Measurements from ENCODE around the gene SCARF1.
A peak's percentile ranks its signal among the peaks of the same experiment; 100 is the strongest.

The SCARF1 gene

DNA sequence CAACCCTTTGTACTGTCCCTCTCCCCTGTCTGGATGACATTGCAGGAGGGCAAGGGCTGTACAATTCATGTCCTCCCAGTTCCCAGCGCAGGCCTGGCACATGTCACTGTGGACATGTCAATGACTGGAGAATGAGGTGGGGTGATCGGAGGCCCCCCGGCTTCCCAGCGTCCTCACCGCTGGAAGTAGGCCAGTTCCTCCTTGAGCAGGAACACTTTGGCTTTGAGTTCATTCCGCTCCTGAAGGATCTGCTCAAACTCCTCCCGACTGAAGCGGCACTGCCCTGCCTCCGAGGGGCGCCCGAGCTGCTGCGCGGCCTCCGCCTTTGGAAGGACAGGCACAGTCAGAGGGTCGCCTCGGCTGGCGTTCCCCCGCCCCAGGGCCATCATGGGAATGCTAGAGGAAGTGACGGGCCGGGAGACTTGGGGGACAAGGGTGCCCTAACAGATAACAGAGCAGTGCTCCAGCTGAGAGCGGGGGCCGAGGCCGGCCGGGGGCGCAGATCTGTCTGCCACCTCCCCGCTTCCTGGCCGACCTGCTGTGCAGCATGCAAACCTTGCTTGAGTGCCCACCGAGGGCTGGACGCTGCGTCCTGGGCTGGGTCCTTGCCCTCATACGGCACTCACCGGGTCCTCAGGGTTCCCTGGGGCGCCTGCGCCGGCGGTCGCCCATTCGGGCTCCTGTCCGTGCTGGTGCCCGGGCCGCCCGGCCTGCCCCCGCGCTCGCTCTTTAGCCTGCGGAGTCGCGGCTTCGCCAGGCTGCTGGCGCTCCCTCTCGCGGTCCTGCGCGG lies 2.8 kb upstream of the SCARF1 start:
- Histone ChIP-seq H3K9me3 (ENCODE audit: control insufficient read depth, low read length) (no peaks in the 10 kb centered on the region), H3K27me3 (ENCODE audit: control insufficient read depth, insufficient read depth, low read length, poor library complexity, severe bottlenecking) (peaks cover 35% of the 10 kb centered on the region), H3K4me3 (ENCODE audit: insufficient read depth, low read depth, low read length) (peak overlapping the region; percentile 38), H3K36me3 (ENCODE audit: control insufficient read depth, insufficient read depth, low read length) (peaks cover 27% of the 10 kb centered on the region), H3K4me1 (ENCODE audit: control insufficient read depth, insufficient read depth, low read length) (peaks cover 25% of the 10 kb centered on the region), H3K27ac (ENCODE audit: insufficient read depth, low read depth, low read length, poor library complexity, severe bottlenecking) (peak overlapping the region; percentile 26)
- WGBS, 2 experiments = 18 to 20% methylated on average over 54 of the region's 54 CpGs

DNA sequence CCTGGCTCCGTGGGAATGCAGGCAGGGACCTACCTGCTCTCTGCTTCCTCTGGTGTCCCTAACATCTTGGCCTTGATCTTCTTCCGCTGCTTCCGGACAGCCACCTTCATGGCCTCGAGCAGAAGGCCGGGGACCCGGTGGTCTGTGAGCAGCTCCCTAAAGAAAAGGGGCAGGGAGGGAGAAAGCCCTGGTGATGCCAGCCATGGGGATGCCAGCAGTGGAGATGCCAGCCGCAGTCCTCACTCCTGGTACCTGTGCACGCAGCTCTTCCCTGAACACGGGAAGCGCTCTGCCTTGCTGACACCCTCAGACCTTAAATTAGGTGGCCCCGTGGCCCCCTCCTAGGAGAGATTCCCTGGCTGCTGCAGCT lies 2.3 kb upstream of the SCARF1 start:
- Histone ChIP-seq H3K27me3 (ENCODE audit: control insufficient read depth, insufficient read depth, low read length, poor library complexity, severe bottlenecking) (peaks cover 39% of the 10 kb centered on the region), H3K36me3 (ENCODE audit: control insufficient read depth, insufficient read depth, low read length) (peaks cover 22% of the 10 kb centered on the region), H3K4me3 (ENCODE audit: insufficient read depth, low read depth, low read length) (no peak overlapping the region), H3K9me3 (ENCODE audit: control insufficient read depth, low read length) (no peaks in the 10 kb centered on the region), H3K27ac (ENCODE audit: insufficient read depth, low read depth, low read length, poor library complexity, severe bottlenecking) (no peak overlapping the region), H3K4me1 (ENCODE audit: control insufficient read depth, insufficient read depth, low read length) (peaks cover 25% of the 10 kb centered on the region)
- whole genome bisulfite sequencing, 2 experiments = 89 to 90% methylated on average over 11 of the region's 11 CpGs

- peaks cover 25% of the 10 kb centered on the region for H3K4me1 ChIP-seq (ENCODE audit: control insufficient read depth, insufficient read depth, low read length)
- no peak overlapping the region for H3K27ac ChIP-seq (ENCODE audit: insufficient read depth, low read depth, low read length, poor library complexity, severe bottlenecking)
- 79 to 84% methylated on average over 13 of the region's 13 CpGs for WGBS, 2 experiments
- no peaks in the 10 kb centered on the region for H3K9me3 ChIP-seq (ENCODE audit: control insufficient read depth, low read length)
- peaks cover 8% of the 10 kb centered on the region for H3K36me3 ChIP-seq (ENCODE audit: control insufficient read depth, insufficient read depth, low read length)
- peaks cover 40% of the 10 kb centered on the region for H3K27me3 ChIP-seq (ENCODE audit: control insufficient read depth, insufficient read depth, low read length, poor library complexity, severe bottlenecking)
- no peak overlapping the region for H3K4me3 ChIP-seq (ENCODE audit: insufficient read depth, low read depth, low read length)
Measured at GRCh38 chr17:1646199-1646875, 805 bp upstream of the SCARF1 start.

DNA sequence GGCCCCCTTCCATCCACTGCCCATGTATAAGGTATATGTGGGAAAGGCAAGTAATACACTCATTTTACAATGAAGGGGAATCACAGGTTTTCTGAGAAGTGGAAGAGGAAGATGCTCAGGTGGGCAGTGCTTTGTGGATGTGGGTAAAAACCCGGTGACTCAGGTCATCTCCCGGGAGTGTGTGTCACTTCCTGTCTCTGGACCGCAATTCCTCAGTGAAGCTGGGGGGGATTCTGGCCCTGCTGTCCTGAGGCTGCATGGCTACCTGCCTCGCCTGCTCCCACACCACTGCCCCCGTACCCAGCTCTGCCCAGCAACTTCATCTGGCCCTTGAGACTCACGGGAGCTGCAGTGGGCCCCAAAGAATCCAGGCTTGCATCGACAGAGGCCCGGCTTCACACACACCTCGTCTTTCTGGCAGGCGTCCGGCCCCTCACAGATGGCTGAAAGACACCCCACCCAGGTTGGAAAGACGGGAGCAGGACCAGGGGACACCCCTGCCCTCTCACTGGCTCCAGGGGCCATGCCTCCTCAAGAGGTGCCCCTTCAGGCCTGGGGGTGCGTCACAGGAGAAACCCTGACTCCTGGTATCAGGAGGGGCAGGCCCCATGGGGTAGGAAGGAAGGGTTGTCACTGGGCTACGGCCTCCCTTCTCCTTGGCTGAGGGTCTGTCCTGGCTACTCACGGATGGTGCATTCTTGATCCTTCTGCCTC lies 882 bp downstream of the SCARF1 start:
- peaks cover 40% of the 10 kb centered on the region for H3K27me3 ChIP-seq (ENCODE audit: control insufficient read depth, insufficient read depth, low read length, poor library complexity, severe bottlenecking)
- WGBS, 2 experiments = 83 to 84% methylated on average over 15 of the region's 15 CpGs
- no peaks in the 10 kb centered on the region for H3K9me3 ChIP-seq (ENCODE audit: control insufficient read depth, low read length)
- H3K4me1 ChIP-seq (ENCODE audit: control insufficient read depth, insufficient read depth, low read length) = peaks cover 29% of the 10 kb centered on the region
- no peak overlapping the region for H3K27ac ChIP-seq (ENCODE audit: insufficient read depth, low read depth, low read length, poor library complexity, severe bottlenecking)
- H3K36me3 ChIP-seq (ENCODE audit: control insufficient read depth, insufficient read depth, low read length) = no peaks in the 10 kb centered on the region
- no peak overlapping the region for H3K4me3 ChIP-seq (ENCODE audit: insufficient read depth, low read depth, low read length)

DNA sequence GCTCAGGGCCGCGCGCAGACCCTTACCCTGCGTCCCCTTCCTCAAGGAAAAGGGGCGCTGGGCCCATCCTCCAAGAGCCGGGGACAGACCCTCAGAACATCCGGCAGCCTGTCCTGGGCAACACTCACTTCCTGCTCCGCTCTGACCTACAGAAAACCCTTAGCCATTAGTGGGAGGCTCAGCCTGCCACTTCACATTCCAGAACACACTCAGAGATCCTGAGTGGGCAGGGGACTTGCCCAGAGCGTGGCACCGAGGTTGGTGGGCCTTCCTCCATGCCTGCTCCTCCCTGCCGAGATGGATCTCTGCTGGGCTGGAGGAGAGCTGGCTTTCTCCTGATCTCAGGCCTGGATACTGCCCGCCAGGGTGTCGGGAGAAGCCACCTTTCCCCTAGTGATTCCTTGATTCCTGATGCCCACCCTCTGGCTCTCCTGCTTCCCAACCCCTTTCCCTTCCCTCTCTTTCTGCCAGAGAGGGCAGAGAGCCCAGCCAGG lies 1.5 kb downstream of the SCARF1 start:
- Histone ChIP-seq H3K27me3 (ENCODE audit: control insufficient read depth, insufficient read depth, low read length, poor library complexity, severe bottlenecking) (peaks cover 40% of the 10 kb centered on the region), H3K9me3 (ENCODE audit: control insufficient read depth, low read length) (no peaks in the 10 kb centered on the region), H3K27ac (ENCODE audit: insufficient read depth, low read depth, low read length, poor library complexity, severe bottlenecking) (no peak overlapping the region), H3K4me1 (ENCODE audit: control insufficient read depth, insufficient read depth, low read length) (peaks cover 33% of the 10 kb centered on the region), H3K36me3 (ENCODE audit: control insufficient read depth, insufficient read depth, low read length) (no peaks in the 10 kb centered on the region), H3K4me3 (ENCODE audit: insufficient read depth, low read depth, low read length) (peak overlapping the region; percentile 25)
- WGBS, 2 experiments = 58 to 60% methylated on average over 13 of the region's 13 CpGs

- H3K4me1 ChIP-seq (ENCODE audit: control insufficient read depth, insufficient read depth, low read length) = peaks cover 39% of the 10 kb centered on the region
- 4% methylated on average over 83 to 90 of the region's 90 CpGs for WGBS, 2 experiments
- H3K27me3 ChIP-seq (ENCODE audit: control insufficient read depth, insufficient read depth, low read length, poor library complexity, severe bottlenecking) = peaks cover 40% of the 10 kb centered on the region
- no peaks in the 10 kb centered on the region for H3K36me3 ChIP-seq (ENCODE audit: control insufficient read depth, insufficient read depth, low read length)
- no peak overlapping the region for H3K27ac ChIP-seq (ENCODE audit: insufficient read depth, low read depth, low read length, poor library complexity, severe bottlenecking)
- H3K4me3 ChIP-seq (ENCODE audit: insufficient read depth, low read depth, low read length) = peak overlapping the region; percentile 25
- no peaks in the 10 kb centered on the region for H3K9me3 ChIP-seq (ENCODE audit: control insufficient read depth, low read length)
Measured at GRCh38 chr17:1643293-1643998, 2.1 kb downstream of the SCARF1 start.

DNA sequence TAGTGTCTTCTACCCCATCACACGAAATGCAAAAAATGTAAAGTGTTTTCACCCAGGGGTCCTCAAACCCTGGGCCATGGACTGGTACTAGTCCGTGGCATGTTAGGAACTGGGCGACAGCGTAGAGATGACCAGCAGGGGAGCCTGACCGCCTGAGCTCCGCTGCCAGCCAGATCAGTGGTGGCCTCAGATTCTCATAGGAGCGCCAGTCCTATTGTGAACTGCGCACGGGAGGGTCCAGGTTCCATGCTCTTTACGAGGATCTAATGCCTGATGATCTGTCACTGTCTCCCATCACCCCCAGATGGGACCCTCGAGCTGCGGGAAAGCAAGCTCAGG lies 4.5 kb downstream of the SCARF1 start:
- Histone ChIP-seq H3K4me3 (ENCODE audit: insufficient read depth, low read depth, low read length) (no peak overlapping the region), H3K9me3 (ENCODE audit: control insufficient read depth, low read length) (no peaks in the 10 kb centered on the region), H3K4me1 (ENCODE audit: control insufficient read depth, insufficient read depth, low read length) (peaks cover 40% of the 10 kb centered on the region), H3K27ac (ENCODE audit: insufficient read depth, low read depth, low read length, poor library complexity, severe bottlenecking) (no peak overlapping the region), H3K27me3 (ENCODE audit: control insufficient read depth, insufficient read depth, low read length, poor library complexity, severe bottlenecking) (peaks cover 26% of the 10 kb centered on the region), H3K36me3 (ENCODE audit: control insufficient read depth, insufficient read depth, low read length) (no peaks in the 10 kb centered on the region)
- 83 to 84% methylated on average over 10 to 12 of the region's 12 CpGs for whole genome bisulfite sequencing, 2 experiments

DNA sequence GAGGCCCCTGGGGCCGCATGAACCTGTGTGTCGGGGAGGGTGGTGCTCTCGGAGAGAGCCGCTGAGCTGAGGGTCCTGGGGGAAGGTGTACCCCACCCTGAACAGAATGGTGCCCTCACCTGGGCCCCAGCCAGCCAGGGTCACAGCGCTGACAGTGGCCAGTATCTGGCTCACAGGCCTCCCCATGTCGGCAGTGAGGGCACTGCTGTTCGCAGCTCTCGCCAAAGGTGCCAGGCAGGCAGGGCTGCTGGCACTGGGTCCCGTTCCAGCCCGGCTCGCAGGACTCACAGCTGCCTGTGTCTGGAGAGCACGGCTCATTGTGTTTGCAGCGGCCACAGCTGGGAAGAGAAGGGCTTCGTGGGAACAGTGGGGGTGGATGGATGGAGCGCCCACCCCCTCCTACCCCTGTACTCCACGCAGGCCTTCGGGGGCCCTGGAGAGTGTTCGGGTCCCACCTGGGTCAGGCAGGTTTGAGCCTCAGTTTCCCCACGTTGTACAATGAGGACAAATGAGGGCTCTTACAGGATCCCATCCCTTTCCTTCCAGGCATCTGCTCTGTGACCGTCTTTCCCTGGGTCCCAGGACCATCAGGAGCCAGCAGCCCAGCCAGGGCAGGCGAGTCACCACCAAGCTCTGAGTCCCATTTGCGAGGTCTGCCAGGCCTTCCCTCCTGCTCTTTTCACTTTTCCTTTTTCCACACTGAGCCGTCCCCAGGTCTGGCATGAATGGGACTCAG lies 5.0 kb downstream of the SCARF1 start:
- peaks cover 34% of the 10 kb centered on the region for H3K4me1 ChIP-seq (ENCODE audit: control insufficient read depth, insufficient read depth, low read length)
- no peak overlapping the region for H3K27ac ChIP-seq (ENCODE audit: insufficient read depth, low read depth, low read length, poor library complexity, severe bottlenecking)
- 85 to 86% methylated on average over 23 of the region's 23 CpGs for WGBS, 2 experiments

GRCh38 chr17:1639549-1640180 lies 5.9 kb downstream of the SCARF1 start:
- Histone ChIP-seq H3K36me3 (ENCODE audit: control insufficient read depth, insufficient read depth, low read length) (no peaks in the 10 kb centered on the region), H3K27me3 (ENCODE audit: control insufficient read depth, insufficient read depth, low read length, poor library complexity, severe bottlenecking) (peaks cover 18% of the 10 kb centered on the region), H3K27ac (ENCODE audit: insufficient read depth, low read depth, low read length, poor library complexity, severe bottlenecking) (no peak overlapping the region), H3K4me1 (ENCODE audit: control insufficient read depth, insufficient read depth, low read length) (peaks cover 27% of the 10 kb centered on the region), H3K4me3 (ENCODE audit: insufficient read depth, low read depth, low read length) (no peak overlapping the region), H3K9me3 (ENCODE audit: control insufficient read depth, low read length) (no peaks in the 10 kb centered on the region)
- WGBS, 2 experiments = 79% methylated on average over 11 of the region's 11 CpGs

More for the DNA sequence above, 5.0 kb downstream of the SCARF1 start:
- H3K36me3 ChIP-seq (ENCODE audit: control insufficient read depth, insufficient read depth, low read length) = no peaks in the 10 kb centered on the region
- no peaks in the 10 kb centered on the region for H3K9me3 ChIP-seq (ENCODE audit: control insufficient read depth, low read length)
- H3K27me3 ChIP-seq (ENCODE audit: control insufficient read depth, insufficient read depth, low read length, poor library complexity, severe bottlenecking) = peaks cover 26% of the 10 kb centered on the region
- H3K4me3 ChIP-seq (ENCODE audit: insufficient read depth, low read depth, low read length) = no peak overlapping the region

Measured in ectodermal cell (in vitro differentiated cells).